GM23248 (cell line): Measurements from ENCODE around the gene TASOR2.

Source experiments
- EZH2 ChIP-seq: fragments of 200-600 bp; sonication (generic); IDR thresholded peaks from 2 replicates; pipeline ENCODE4 v1.6.1; 2018; ENCODE audit warnings: antibody characterized with exemption, mild to moderate bottlenecking; ENCODE audit not compliant: insufficient read depth, poor library complexity, severe bottlenecking
- EZH2phosphoT487 ChIP-seq: fragments of 200-600 bp; sonication (generic); IDR thresholded peaks from 2 replicates; pipeline ENCODE4 v1.6.1; 2018; ENCODE audit warnings: antibody characterized with exemption, moderate library complexity, mild to moderate bottlenecking, low read depth; ENCODE audit not compliant: insufficient read depth

GRCh38 chr10:5649746-5650145 lies 34.9 kb upstream of the TASOR2 start:
- TF ChIP-seq EZH2 = no peak
- TF ChIP-seq EZH2phosphoT487 = no peak
